Fibroblast of villous mesenchyme (primary cell): Measurements from ENCODE around the gene SH3BGRL2. TPM values are rescaled to one million over a fixed set of nuclear protein-coding genes. Genes with fewer than 3 reads are reported as not detected.

ENCODE experiments used
- DNase-seq: peaks from one replicate; pipeline ENCODE4 v3.0.0-alpha.2; 2010; ENCODE audit warnings: low read depth
- H3K4me3 ChIP-seq: 2 replicates; pipeline ENCODE4 v1.5.1; 2011; ENCODE audit warnings: low read depth, mild to moderate bottlenecking, low read length
- total RNA-seq: library from RNA; depleted of rRNA; stranded (reverse); fragments of >200 nt; gene quantifications from 2 replicates; pipeline ENCODE4 v1.2.3, GENCODE V29; 2012
- TF ChIP-seq, protein P1 (sequence below): IDR thresholded peaks from 2 replicates; pipeline ENCODE4 v1.5.1; 2012; ENCODE audit warnings: low read depth, mild to moderate bottlenecking, low read length; ENCODE audit not compliant: insufficient read depth

SH3BGRL2 gene
- total RNA-seq, 1 donor: 2.6 TPM

DNA sequence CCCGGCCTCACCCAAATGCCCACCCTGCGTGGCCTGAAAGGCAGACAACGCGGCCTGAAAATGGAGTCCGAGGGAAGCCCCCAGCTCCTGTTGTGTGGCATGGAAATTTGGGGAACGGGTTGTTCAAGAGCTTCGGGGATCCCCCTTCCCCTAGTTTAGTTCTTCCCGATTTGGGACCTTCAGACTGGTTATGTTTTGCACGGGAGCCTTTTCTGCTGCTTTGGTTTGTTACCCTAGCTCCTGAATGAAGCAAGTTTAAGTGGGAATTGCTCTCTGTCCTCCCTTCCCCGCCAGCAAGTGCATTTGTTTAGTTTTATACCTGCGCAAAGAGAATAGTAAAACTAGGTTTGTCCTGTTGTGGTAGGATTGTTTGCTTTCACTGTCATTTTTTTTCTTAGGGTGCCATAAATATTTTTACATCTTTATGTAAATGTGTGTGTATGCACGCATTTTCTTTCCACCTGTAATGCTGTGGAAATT lies 604 bp downstream of the SH3BGRL2 start:
- H3K4me3 ChIP-seq: peak overlapping the region; percentile 66
- DNase-seq: no peak
- TF ChIP-seq, protein P1, sequence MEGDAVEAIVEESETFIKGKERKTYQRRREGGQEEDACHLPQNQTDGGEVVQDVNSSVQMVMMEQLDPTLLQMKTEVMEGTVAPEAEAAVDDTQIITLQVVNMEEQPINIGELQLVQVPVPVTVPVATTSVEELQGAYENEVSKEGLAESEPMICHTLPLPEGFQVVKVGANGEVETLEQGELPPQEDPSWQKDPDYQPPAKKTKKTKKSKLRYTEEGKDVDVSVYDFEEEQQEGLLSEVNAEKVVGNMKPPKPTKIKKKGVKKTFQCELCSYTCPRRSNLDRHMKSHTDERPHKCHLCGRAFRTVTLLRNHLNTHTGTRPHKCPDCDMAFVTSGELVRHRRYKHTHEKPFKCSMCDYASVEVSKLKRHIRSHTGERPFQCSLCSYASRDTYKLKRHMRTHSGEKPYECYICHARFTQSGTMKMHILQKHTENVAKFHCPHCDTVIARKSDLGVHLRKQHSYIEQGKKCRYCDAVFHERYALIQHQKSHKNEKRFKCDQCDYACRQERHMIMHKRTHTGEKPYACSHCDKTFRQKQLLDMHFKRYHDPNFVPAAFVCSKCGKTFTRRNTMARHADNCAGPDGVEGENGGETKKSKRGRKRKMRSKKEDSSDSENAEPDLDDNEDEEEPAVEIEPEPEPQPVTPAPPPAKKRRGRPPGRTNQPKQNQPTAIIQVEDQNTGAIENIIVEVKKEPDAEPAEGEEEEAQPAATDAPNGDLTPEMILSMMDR: no peak

DNA sequence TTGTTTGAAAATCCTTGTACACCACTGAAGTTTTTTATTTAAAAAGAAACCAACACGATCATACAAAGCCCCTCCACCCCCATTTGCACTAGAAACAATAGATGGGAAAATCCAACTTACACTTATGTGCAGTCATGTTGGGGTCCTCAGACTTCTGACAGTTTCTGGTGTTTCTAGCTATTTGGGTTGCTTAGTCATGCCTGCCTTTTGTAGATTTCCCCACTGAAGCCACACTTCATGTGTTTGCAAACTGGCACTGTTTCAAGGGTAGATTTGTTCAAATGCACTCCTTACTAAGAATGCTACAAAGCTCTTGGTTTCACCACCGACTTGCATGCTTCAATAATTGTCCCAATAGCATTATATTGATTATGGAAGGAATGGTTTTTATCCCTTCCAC lies 1.5 kb downstream of the SH3BGRL2 start:
- DNase-seq: no peak
- H3K4me3 ChIP-seq: no peak overlapping the region
- TF ChIP-seq, protein P1: no peak

- no peak for DNase-seq
- TF ChIP-seq, protein P1: no peak
- H3K4me3 ChIP-seq: no peak overlapping the region
These were observed 3.5 kb downstream of the SH3BGRL2 start for GRCh38 chr6:79634491-79635231.

DNA sequence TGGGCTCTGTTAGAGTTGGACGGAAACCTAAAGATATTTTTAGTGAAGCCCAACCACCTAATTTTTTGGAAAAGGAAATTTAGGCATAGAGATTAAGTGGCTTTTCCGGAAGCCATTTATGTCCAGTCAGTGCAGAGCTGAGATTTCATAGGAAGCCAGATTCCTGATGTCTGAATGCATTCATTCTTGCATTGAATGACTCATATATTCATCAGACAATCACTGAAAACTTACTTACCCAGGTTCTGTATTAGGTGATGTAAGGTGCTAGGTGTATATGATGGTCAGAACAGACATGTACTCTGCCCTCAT lies 4.1 kb downstream of the SH3BGRL2 start:
- DNase-seq: no peak
- TF ChIP-seq, protein P1: no peak
- no peak overlapping the region for H3K4me3 ChIP-seq

DNA sequence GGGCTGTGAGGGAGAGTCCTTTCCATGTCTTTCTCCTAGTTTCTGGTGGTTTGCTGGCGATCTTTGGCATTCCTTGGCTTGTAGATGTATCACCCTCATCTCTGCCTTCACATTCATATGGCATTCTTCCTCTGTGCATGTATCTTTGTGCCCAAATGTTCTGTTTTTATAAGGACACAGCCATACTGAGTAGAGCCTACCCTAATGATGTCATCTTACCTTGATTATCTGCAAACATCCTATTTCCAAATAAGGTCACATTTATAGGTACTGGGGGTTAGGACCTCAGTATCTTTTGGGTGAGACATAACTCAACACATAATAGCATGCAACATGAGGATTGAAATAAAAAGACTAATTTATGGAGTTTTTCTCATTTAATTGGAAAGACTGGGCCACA lies 5.5 kb downstream of the SH3BGRL2 start:
- TF ChIP-seq, protein P1: no peak
- H3K4me3 ChIP-seq: no peak overlapping the region
- DNase-seq: no peak

- peak; percentile 77 for DNase-seq
- TF ChIP-seq, protein P1: no peak
These were observed 9.3 kb downstream of the SH3BGRL2 start for GRCh38 chr6:79640146-79641111.

More at GRCh38 chr6:79640146-79641111, 9.3 kb downstream of the SH3BGRL2 start:
- no peak overlapping the region for H3K4me3 ChIP-seq
